DMS114 treated with DMSO at 0.1 percent for 48 hours (cell line): ENCODE data around the gene TOX2.

Source experiments
- DNase-seq: peaks from one replicate; lab custom pipeline; 2025; ENCODE audit not compliant: unreplicated experiment; lab: John Stamatoyannopoulos, UW

TOX2 gene, protein sequence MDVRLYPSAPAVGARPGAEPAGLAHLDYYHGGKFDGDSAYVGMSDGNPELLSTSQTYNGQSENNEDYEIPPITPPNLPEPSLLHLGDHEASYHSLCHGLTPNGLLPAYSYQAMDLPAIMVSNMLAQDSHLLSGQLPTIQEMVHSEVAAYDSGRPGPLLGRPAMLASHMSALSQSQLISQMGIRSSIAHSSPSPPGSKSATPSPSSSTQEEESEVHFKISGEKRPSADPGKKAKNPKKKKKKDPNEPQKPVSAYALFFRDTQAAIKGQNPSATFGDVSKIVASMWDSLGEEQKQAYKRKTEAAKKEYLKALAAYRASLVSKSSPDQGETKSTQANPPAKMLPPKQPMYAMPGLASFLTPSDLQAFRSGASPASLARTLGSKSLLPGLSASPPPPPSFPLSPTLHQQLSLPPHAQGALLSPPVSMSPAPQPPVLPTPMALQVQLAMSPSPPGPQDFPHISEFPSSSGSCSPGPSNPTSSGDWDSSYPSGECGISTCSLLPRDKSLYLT

DNA sequence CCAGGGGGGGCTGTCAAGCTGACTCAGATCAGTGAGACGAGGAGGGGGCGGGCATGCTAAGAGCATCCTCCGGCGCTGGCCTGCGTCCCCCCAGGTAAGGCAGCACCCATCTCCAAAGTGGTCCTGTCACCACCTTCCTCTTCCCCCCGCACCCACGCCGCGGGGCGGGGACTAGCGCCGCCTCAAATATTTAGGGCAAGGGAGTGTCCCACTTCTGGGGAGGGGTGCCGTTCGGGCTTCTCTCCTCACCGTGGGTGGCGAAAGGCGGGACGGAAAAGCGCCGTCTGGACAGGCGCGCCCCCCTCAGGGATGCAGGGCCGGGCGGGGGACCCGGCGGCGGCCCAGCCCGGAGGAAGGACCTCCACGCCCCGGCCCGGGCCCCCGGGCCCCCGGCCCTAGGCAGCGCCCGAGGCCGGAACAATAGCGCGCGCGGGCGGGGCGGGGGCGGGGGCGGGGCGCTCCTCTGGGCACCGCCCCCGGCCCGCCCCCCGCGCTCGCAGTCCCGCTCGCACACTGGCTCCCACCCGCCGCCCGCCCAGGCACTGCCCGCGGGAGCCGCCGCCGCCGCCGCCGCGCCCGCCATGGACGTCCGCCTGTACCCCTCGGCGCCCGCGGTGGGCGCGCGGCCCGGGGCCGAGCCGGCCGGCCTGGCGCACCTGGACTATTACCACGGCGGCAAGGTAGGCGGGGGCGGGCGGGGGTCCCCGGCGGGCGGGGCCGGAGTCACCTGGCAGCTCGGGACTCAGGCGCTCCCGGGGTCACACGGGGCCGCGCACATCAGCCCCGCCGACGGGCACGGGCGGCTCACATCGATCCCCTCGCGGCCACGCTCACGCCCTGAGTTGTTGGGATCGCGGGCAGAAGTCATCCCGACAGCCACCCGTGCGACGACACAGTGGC lies at the start of gene TOX2:
TOX2 (plus strand) TSS at position 542 of the 900 bp plus-strand sequence; CDS start at position 582, 40 bp downstream.
- peak; percentile 8 for DNase-seq

DNA sequence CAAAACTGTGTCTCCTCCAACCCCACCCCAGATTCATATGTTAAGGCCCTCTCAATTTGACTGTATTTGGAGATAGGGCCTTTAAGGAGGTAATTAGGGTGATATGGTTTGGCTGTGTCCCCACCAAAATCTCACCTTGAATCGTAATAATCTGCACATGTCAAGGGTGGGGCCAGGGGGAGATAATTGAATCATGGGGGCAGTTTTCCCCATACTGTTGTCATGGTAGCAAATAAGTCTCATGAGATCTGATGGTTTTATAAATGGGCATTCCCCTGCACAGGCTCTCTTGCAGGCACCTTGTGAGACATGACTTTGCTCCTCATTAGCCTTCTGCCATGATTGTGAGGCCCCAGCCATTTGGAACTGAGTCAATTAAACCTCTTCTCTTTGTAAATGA lies 46.6 kb upstream of the TOX2 start:
- no peak for DNase-seq

DNA sequence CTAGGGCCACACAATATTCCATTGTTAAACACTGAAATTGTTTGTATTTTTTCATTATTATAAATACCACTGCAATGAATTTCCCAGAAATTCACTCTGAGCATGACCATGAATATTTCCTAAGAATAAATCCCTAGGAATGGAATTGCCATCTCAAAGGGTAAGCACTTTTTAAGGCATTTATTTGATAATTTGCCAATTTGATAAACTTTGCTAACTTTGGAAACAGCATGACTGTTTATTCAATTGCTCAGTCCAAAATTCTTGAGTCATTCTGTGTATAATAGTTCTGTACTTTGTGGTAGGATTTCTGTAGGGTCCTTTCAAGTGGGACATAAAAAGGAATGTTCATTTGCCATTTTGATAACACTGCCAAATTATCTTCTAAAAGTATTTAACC lies 44.2 kb upstream of the TOX2 start:
- no peak for DNase-seq

DNA sequence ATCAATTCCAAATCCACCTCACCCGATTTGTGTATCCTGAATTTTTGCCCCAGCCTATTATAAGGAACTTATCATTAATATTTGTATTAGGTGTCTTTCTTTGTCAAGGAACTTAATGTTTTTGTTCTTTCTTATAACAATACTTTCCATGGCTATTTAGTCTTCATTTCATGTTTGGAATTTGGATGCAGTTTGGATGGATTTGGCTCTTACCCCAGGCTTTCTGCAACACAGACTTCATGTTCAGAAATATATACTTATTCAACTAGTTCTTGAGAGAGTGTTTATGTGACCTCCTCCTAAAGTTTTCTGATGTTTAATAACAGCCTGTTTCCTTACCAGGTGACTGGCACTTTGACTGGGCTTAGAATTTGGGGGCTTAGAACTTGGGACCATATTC lies 35.9 kb upstream of the TOX2 start:
- no peak for DNase-seq

DNA sequence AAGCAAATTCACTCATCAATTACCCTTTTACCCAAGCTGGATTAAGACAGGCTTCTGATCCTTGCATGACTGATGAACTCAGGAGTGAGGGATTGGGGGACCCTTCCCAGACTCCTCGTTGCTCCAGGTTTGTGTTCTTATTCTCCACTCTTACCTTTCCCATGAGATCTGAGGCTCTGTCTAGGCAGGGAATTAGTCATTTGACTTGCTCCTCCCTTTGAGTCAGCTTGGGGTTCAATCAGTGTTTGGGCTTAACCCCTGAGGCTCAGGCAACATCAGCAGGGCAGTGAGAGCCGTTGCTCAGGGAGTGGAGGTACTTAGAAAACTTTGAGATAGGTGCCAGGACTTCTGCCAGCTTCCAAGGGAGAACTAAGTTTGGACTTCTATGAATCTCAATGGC lies 20.7 kb upstream of the TOX2 start:
- no peak for DNase-seq

DNA sequence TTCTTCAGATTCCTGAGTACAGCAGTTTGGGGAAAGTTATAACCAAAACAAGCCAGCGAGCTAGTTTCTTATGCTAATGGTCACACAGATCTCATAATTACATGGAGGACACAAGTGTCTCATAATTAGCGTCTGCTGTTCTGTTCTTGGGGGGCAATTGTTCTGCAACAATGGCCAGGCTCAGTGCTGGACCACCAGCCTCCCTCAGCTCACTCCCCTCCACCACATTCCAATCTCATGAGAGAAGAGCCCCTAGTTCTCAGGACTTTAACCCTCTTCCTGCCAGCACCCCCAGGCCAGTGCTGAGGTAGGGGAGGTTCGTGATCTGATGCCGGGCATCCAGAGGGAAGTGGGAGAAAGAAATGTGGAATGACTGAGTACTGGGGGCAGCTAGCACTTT lies 20.2 kb upstream of the TOX2 start:
- DNase-seq: no peak

DNA sequence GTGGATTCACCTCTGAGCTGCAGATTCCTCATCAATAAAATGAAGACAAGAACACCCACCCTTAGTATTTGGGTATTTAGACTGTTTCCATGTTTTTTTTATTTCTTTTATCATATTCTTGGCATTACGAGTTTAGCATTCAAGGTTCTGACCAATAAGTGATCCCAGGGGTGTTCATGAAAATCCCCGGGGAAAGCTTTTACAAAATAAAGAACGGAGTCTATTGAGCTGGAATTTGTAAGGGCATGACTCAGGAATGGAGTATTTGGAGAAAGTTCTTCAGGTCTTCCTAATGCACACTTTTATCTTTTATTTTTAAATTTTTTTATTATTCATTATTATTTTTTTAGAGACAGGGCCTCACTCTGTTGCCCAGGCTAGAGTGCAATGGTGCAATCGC lies 19.4 kb upstream of the TOX2 start:
- DNase-seq: no peak

DNA sequence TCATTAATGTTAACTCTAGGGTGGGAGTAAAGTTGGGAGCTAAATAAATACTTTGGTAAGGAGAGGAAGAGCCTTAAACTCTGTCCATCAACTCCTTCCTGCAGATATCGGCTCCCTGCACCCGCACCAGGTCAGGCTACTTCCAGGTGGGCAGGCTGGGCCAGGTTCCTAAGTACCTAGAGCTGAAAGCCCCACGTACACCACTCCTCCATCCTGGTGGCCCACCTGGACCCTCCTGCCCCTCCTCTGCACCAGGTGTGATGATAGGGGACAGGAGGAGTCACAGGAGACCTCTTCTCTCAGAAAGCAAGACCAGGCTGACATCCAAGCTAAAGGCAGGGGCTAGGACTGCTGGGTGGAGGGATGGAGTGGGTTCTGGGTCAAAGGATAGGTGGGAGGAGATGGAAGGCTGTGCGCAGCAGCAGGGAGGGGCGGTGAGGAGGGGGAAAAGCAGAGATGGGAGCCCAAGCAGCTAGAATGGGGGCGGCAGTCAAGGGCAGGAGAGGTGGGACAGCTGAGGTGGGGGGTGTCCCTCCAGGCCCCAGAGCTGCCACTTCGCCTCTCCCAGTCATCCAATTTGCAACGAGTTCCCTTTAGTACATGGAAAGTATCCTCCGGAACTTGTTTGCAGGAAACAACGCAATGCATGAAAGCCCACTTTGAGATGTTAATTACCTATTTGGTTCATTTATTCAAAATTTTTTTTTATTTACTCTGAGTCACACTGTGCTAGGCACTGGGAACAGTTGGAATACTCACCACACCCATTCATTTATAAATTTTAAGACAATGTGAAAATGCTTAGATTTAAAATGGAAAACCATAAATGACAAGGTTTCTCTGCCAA lies 15.2 kb upstream of the TOX2 start:
- no peak for DNase-seq

DNA sequence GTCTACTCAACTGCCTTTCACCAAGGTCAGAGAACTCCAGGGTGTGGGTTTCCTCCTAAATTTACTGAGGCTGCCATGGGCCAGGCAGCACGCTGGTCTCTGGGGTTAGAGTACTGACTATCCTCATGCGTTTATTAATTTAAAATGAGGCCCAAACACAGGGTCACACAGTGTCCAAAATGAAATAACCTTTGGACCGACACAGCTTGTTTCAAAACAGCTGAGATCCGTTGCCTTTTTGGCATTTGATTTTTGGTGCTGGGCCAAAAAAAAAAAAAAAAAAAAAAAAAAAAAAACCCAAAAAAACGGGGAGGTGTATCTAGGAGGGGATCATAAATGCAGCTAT lies 14.6 kb upstream of the TOX2 start:
- no peak for DNase-seq

DNA sequence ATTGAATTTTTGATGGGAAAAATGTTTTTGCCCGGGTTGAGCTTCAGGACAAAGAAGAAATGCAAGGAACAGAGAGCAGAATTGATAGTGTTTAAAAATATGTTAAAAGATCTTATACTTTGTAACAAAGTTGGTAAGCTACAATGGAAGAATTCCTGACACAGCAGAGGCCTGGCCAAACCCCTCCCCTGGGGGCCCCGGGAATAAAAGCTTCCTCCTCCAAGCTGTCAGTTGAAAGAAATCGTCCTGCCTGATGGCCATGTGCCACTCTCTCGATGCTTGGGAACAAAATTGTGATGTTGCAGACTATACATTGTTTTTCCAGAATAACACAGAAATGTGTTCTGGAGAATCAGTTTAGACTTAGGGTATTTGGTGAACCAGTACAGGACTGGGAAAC lies 14.2 kb upstream of the TOX2 start:
- DNase-seq: no peak

DNA sequence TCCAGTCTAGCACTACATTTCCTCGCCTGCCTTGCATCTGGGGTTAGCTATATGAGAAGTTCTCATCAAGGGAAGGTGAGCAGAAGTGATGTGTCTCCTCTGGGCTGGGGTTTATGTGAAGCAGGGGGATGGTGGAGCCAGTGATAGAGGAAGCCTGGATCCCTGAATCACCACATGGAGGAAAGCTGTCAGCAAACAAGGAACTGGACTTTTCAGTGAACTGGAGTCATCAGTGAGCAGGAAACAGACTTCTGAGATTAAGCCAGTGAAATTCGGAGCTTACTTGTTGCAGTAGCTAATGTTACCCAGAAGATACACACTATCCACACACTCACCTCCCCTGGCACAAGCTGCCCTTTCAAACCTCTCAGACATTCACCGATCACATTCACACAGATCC lies 13.4 kb upstream of the TOX2 start:
- DNase-seq: no peak

DNA sequence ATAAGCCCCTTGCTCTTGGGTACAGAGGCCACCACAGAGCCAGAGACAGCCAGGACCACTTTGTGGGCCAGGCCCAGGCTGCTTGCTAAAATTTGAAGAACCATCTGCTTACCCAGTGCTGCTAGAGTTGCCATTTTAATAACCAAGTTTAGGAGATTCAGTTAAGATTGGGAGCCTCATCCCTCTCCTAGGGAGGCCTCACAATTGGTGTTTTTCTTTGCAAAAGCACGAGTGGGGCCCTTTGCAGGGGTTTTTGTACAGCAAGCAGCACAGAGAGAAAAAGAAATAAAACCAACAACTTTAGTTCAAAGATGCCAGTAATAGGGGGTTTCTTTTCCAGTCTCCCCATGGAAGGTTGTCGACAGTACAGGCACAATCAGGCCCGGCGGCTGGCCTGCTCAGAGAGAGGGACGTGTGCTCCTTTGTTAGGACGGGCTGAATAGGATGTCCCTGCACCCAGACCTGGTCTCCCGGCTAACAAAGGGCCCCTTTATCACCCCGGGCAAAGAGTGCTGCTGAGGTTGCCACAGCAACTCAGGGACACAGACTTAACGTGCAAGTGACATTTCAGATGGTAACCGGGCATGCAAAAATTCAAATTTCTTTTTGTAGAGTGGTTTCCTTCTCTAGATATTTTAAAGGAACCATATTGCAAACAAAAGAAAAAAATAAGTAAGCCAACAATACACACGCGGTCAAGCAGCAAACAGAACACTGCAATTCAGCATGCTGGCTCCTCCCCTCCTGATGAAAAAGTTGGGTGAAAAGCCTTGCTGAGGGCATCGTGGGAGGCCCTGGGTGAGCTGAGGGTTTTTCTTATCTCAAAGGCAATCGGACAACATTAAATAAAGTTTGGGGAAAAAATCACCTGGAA lies 10.5 kb upstream of the TOX2 start:
- no peak for DNase-seq

DNA sequence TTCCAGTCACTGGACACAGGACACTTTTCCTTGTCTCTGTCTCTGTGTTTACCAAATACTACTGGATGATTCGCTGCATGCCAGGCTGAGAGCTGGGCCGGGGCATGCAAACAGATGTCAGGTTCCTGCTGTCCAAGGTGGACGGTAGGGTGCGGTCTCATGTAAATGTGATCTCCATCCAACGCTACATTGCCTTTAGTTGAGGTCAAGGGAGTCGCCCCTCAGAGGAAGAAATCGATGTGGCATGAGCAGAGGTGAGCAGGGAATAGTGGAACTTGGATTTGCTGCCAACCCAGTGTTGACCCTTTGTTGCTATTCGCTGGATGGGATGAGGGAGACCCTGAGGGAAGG lies 9.8 kb upstream of the TOX2 start:
- no peak for DNase-seq

DNA sequence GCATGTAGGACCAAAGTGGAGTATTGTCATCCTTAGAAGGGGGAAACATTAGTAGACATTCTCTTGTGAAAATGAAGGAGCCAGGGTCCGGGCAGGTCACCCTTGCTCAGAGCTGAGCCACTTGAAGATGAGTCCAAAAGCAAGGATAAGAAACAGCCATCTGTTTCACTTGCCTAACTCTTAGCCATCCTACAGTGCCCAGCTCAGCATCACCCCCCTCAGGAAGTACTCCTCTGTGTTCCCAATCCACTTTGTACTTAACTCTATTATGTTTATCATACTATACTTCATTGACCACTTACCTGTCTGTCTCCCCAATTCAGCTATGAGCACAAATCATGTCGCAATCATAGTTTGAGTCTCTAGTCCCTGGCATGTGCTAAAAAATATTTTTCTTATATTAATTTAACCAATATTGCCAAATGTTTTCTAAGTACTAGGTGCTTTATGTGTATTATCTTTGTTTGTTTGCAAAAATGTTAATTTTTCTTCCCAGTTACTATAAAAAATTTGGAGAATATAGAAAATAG lies 8.1 kb upstream of the TOX2 start:
- DNase-seq: no peak

DNA sequence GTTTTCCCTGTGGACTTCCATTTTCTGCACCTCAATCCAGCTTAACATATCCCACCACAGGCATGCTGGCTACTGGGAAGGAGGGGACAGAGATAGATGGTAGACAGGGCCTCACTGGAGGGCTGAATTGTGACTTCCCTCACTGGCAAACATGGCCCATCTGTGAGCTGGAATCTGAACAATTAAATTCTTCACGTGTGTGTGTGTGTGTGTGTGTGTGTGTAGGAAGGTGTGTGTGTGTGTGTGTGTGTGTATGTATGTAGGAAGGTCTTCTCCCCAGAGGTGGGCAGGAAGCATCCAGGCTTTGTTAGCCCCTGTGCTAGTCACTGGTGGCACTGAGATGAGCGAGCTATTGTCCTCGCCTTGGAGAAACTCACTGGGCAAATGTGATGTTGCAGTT lies 5.4 kb upstream of the TOX2 start:
- no peak for DNase-seq

DNA sequence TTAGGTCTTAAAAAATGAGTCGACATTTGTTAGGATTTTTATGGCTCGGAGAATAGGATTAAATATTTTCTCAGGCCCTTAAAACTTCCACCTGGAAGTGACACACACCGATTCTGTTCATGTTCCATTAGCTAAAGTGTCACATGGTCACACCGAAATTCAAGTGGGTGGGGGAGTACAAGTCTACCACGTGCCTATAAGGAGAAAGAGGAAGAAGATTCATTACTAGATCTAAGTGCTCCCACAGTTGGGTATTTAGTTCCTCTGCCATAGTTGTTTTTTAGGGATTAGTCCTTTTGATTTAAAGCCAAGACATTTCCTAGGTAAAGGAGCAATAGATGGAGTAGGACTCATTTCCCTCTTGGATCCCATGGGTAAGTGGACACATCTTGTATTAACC lies 4.9 kb upstream of the TOX2 start:
- no peak for DNase-seq

DNA sequence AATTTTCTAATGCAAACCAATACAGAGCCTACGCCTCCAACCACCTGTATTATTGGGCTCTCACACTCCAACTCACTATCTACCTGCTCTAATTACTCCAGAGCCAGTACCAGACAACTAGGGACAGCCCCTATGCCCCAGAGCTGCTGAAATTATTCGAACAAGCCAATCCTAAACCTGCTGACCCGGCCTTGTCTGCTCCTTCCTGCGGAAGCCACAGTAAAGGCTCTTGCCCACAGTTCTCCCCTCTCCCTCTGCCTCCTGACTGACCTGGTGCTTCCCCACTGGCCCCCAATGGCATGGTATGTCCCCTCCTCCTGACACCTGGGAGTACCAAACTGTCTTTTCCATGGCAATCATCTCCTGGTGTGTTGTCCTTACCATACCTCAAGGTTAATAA lies 4.1 kb upstream of the TOX2 start:
- no peak for DNase-seq

DNA sequence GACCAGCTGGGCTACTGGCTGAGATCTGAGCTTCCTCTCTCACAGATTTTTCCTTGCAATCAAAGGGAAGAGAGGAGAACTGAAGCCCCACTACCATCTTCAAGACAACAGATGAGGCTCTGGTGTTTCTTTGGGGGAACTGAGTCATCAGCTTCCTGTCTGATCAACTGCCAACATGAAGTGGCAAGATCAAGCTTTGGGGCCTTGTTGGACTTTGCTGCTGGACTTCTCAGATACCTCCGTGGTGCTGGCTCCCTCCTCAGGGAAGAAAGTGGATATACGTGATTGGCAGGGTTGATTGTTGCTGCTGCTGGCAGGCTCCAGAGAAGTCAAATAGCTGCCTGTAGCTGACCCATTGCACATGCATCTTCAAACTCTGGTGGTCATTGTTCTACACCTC lies 3.6 kb upstream of the TOX2 start:
- no peak for DNase-seq

DNA sequence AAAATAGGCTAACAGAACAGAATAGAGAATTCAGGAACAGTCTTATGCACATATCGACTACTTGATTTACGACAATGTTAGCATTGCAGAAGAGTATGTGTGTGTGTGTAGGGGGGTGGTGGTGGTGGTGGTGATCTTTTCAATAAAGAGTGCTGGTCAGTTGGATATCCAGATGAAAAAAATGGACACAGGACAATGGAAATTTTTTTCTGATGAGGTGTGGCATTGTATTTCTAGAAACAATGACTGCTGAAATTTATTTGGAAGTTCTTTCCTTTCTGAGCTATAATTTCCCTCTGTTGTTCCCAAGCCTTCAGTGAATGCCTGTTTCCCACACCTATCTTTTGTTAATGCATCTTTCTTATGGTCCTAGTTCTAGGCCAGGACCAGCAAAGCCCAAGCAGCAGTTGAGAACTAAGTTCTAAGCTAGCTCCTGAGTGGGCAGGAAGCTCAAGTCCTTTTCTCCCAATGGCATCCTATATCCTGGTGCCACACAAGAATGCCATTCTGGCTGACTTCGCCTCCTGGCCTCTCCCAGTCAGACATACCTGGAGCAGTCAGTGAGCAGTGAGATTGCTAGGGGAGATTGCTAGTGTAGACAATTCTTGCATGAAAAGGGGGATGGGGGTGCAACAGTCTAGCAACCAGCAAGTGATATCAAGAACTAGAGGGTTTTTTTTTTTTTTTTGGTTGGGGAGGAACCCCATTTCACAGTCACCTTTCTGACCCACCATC lies 1.2 kb upstream of the TOX2 start:
- DNase-seq: no peak
